Measurements from ENCODE around the gene SERTM2.
"Not testable (repeated sequence)": the region's sequence is repeated elsewhere in the genome, so short reads cannot be mapped to it uniquely, and the experiment has no call there.

Gene SERTM2

GRCh38 chrX:111511477-111511876 lies at the start of gene SERTM2:
SERTM2 (plus strand) TSS chrX:111511645; CDS start chrX:111518858, 7,213 bp downstream.
- DNase-seq = no peak

- DNase-seq = no peak
These were observed 45.8 kb upstream of the SERTM2 start for GRCh38 chrX:111465669-111466068.

- no peak for DNase-seq
These were observed 43.5 kb upstream of the SERTM2 start for GRCh38 chrX:111467896-111468295.

- no peak for DNase-seq
These were observed 40.6 kb upstream of the SERTM2 start for GRCh38 chrX:111470681-111471403.

- no peak for DNase-seq
These were observed 29.5 kb upstream of the SERTM2 start for GRCh38 chrX:111481896-111482295.

GRCh38 chrX:111483135-111483534 lies 28.3 kb upstream of the SERTM2 start:
- no peak for DNase-seq

GRCh38 chrX:111483881-111484280 lies 27.6 kb upstream of the SERTM2 start:
- DNase-seq = no peak

GRCh38 chrX:111490688-111491087 lies 20.8 kb upstream of the SERTM2 start:
- DNase-seq = no peak

GRCh38 chrX:111492085-111492484 lies 19.4 kb upstream of the SERTM2 start:
- DNase-seq = no peak

GRCh38 chrX:111498538-111499103 lies 12.8 kb upstream of the SERTM2 start:
- no peak for DNase-seq

GRCh38 chrX:111503485-111503993 lies 7.9 kb upstream of the SERTM2 start:
- no peak for DNase-seq

GRCh38 chrX:111504941-111505340 lies 6.5 kb upstream of the SERTM2 start:
- DNase-seq = no peak

GRCh38 chrX:111505783-111506182 lies 5.7 kb upstream of the SERTM2 start:
- DNase-seq = no peak

- no peak for DNase-seq
These were observed 4.6 kb upstream of the SERTM2 start for GRCh38 chrX:111506826-111507225.

GRCh38 chrX:111507933-111508332 lies 3.5 kb upstream of the SERTM2 start:
- DNase-seq = no peak

- no peak for DNase-seq
These were observed 3.9 kb downstream of the SERTM2 start for GRCh38 chrX:111515298-111515697.

- DNase-seq = no peak
These were observed 7.2 kb downstream of the SERTM2 start for GRCh38 chrX:111518667-111519066.

- DNase-seq = no peak
These were observed 7.8 kb downstream of the SERTM2 start for GRCh38 chrX:111519215-111519614.

- no peak for DNase-seq
These were observed 9.1 kb downstream of the SERTM2 start for GRCh38 chrX:111520506-111520905.

- DNase-seq = no peak
These were observed 9.7 kb downstream of the SERTM2 start for GRCh38 chrX:111521169-111521568.

- no peak for DNase-seq
These were observed 31.8 kb downstream of the SERTM2 start for GRCh38 chrX:111543212-111543741.

- DNase-seq = not testable (repeated sequence)
These were observed 37.8 kb downstream of the SERTM2 start for GRCh38 chrX:111549235-111549634.

GRCh38 chrX:111555406-111555958 lies 44.0 kb downstream of the SERTM2 start:
- no peak for DNase-seq

GRCh38 chrX:111560801-111561200 lies 49.4 kb downstream of the SERTM2 start:
- DNase-seq = no peak

Measured in amniotic stem cell (primary cell).